HEK293 (cell line): ENCODE results near the gene CCDC78.

Experiments
- ATF2 ChIP-seq: fragments of 450-650 bp; formaldehyde crosslinking; IDR thresholded peaks from 2 replicates; pipeline ENCODE4 v1.5.1; 2016; ENCODE audit warnings: missing biosample characterization, missing genetic modification characterization, low read depth
- CTCF ChIP-seq: fragments of 450-650 bp; formaldehyde crosslinking; IDR thresholded peaks from 2 replicates; pipeline ENCODE4 v1.5.1; 2016; ENCODE audit warnings: missing biosample characterization, missing genetic modification characterization
- SP2 ChIP-seq: fragments of 450-650 bp; formaldehyde crosslinking; IDR thresholded peaks from 2 replicates; pipeline ENCODE4 v1.5.1; 2016; ENCODE audit warnings: missing biosample characterization, missing genetic modification characterization
- ZNF121 ChIP-seq: fragments of 450-650 bp; formaldehyde crosslinking; IDR thresholded peaks from 2 replicates; pipeline ENCODE4 v1.5.1; 2016; ENCODE audit warnings: missing biosample characterization, missing genetic modification characterization
- ZNF18 ChIP-seq: fragments of 450-650 bp; formaldehyde crosslinking; IDR thresholded peaks from 2 replicates; pipeline ENCODE4 v1.5.1; 2016; ENCODE audit warnings: missing biosample characterization, missing genetic modification characterization
- ZNF324 ChIP-seq: fragments of 450-650 bp; formaldehyde crosslinking; IDR thresholded peaks from 2 replicates; pipeline ENCODE4 v1.5.1; 2016; ENCODE audit warnings: missing biosample characterization, missing genetic modification characterization
- ZNF488 ChIP-seq: fragments of 450-650 bp; formaldehyde crosslinking; IDR thresholded peaks from 2 replicates; pipeline ENCODE4 v1.5.1; 2016; ENCODE audit warnings: missing biosample characterization, missing genetic modification characterization
- ZNF76 ChIP-seq: fragments of 450-650 bp; formaldehyde crosslinking; IDR thresholded peaks from 2 replicates; pipeline ENCODE4; 2016; ENCODE audit warnings: low read depth, missing biosample characterization, missing genetic modification characterization, borderline replicate concordance

DNA sequence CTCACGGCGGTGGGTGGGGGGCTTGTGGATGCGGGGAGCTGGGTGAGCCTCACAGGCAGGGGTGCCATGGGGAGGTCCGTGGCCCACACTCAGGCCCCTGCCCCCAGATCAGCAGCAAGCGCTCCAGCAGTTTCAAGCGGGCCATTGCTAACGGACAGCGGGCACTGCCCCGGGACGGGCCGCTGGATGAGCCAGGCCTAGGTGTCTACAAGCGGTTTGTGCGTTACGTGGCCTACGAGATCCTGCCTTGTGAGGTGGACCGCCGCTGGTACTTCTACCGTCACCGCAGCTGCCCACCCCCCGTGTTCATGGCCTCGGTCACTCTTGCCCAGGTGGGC lies 49.7 kb downstream of the CCDC78 start:
- TF ChIP-seq ZNF324 (tag by site-specific recombination), result no peak
- TF ChIP-seq CTCF, result no peak
- no peak for TF ChIP-seq ATF2 (tag by site-specific recombination)
- no peak for TF ChIP-seq ZNF18 (tag by site-specific recombination)
- no peak for TF ChIP-seq ZNF488 (tag by site-specific recombination)
- no peak for TF ChIP-seq ZNF76 (tag by site-specific recombination)
- no peak for TF ChIP-seq ZNF121 (tag by site-specific recombination)
- no peak for TF ChIP-seq SP2 (tag by site-specific recombination)
